ENCODE measurements around the gene GRHL3. TPM values are rescaled to one million over a fixed set of nuclear protein-coding genes. Genes with fewer than 3 reads are reported as not detected.

Gene GRHL3
- total RNA-seq, 2 donors from 2014 or later = 0.54 to 1.3 TPM

GRCh38 chr1:24385160-24385940 lies 66.2 kb downstream of the GRHL3 start:
- DNase-seq (ENCODE audit: low spot score) (no peak), ATAC-seq (ENCODE audit: insufficient number of reproducible peaks, low FRiP score, low read depth) (no peak)
- TF ChIP-seq, protein P1, sequence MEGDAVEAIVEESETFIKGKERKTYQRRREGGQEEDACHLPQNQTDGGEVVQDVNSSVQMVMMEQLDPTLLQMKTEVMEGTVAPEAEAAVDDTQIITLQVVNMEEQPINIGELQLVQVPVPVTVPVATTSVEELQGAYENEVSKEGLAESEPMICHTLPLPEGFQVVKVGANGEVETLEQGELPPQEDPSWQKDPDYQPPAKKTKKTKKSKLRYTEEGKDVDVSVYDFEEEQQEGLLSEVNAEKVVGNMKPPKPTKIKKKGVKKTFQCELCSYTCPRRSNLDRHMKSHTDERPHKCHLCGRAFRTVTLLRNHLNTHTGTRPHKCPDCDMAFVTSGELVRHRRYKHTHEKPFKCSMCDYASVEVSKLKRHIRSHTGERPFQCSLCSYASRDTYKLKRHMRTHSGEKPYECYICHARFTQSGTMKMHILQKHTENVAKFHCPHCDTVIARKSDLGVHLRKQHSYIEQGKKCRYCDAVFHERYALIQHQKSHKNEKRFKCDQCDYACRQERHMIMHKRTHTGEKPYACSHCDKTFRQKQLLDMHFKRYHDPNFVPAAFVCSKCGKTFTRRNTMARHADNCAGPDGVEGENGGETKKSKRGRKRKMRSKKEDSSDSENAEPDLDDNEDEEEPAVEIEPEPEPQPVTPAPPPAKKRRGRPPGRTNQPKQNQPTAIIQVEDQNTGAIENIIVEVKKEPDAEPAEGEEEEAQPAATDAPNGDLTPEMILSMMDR (IDR thresholded peaks at IDR 0.05) = no peak
- H3K9me3 ChIP-seq = no peaks in the 10 kb centered on the region
- H3K36me3 ChIP-seq = no peaks in the 10 kb centered on the region
- no peaks in the 10 kb centered on the region for H3K27me3 ChIP-seq (replicated peaks; ENCODE audit: insufficient read depth)
- no peak overlapping the region for H3K27ac ChIP-seq
- H3K4me3 ChIP-seq = no peak overlapping the region
- H3K4me1 ChIP-seq (ENCODE audit: control insufficient read depth in 1 of 2, low read depth in 2 of 2) = no peaks in the 10 kb centered on the region

DNA sequence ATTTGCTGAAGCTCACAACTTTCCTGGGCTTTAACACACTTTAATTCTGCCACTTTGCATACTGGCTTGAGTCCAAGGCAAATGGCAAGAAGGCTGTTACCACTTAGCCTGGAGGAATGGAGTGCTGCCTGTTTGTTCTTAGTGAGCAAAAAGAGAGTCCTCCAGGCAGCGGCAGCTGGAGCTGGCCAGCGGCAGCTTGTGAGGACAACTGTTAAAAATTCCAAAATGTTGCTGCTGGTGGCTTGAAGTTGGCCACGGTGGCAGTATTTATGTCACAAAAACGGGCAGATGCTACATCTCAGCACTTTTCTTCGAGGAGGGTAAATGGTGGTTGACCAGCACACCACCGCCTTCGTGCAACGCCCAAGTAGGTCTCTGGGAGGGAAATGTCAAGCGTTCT lies 67.1 kb downstream of the GRHL3 start:
- H3K4me3 ChIP-seq = no peak overlapping the region
- H3K27ac ChIP-seq = no peak overlapping the region
- no peaks in the 10 kb centered on the region for H3K36me3 ChIP-seq
- no peaks in the 10 kb centered on the region for H3K4me1 ChIP-seq (ENCODE audit: control insufficient read depth in 1 of 2, low read depth in 2 of 2)
- no peaks in the 10 kb centered on the region for H3K27me3 ChIP-seq (replicated peaks; ENCODE audit: insufficient read depth)
- ATAC-seq (ENCODE audit: insufficient number of reproducible peaks, low FRiP score, low read depth) (no peak), DNase-seq (ENCODE audit: low spot score) (no peak)
- TF ChIP-seq, protein P1 (IDR thresholded peaks at IDR 0.05) = no peak
- H3K9me3 ChIP-seq = no peaks in the 10 kb centered on the region

DNA sequence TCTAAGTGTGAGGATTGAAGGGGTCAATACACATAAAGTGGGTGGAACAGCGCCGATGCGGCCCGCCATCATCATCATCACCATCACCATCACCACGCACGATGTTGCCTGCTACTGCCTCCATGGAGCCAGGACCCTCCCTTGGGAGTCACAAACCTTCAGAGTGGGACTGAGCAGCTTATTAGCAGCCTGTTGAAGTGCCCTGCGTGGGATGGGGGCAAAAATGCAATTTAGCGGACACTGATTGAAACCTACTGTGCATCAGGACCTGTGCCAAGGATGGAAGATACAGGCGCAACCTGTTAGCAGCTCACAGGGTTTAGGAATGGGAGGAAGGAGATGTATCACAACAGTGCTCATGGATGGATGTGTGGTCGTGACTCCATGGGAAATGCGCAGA lies 67.8 kb downstream of the GRHL3 start:
- DNase-seq (ENCODE audit: low spot score) (no peak), ATAC-seq (ENCODE audit: insufficient number of reproducible peaks, low FRiP score, low read depth) (no peak)
- Histone ChIP-seq H3K27me3 (replicated peaks; ENCODE audit: insufficient read depth) (no peaks in the 10 kb centered on the region), H3K27ac (no peak overlapping the region), H3K36me3 (no peaks in the 10 kb centered on the region), H3K4me1 (ENCODE audit: control insufficient read depth in 1 of 2, low read depth in 2 of 2) (peaks cover 3 to 5% of the 10 kb centered on the region in 2 donors), H3K9me3 (no peaks in the 10 kb centered on the region), H3K4me3 (no peak overlapping the region)
- TF ChIP-seq, protein P1 (IDR thresholded peaks at IDR 0.05) = no peak

DNA sequence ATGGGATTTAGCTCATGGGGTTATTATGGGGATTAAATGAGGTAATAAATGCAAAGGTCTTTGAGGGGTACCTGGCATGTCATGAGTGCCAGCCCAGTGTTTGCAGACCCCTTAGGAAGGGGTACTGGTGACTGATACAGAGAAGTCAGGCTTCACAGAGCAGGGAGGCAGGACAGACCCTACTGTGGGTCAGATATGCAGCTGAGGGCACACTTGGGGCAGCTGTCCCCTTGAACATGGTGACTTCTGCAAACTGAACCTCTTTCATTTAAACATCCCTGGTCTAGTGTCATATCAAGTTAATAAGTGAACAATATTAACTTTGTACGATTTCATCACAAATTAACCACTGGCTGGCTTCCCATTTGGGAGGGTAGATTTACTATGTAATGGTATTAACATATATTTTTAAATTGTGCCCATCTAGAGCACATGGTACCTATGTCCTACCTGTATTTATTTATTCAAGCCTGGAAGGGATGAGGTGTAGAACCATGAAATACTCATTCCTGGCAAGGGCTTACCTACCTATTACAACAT lies 68.5 kb downstream of the GRHL3 start:
- TF ChIP-seq, protein P1 (IDR thresholded peaks at IDR 0.05) = no peak
- Histone ChIP-seq H3K36me3 (no peaks in the 10 kb centered on the region), H3K4me1 (ENCODE audit: control insufficient read depth in 1 of 2, low read depth in 2 of 2) (peaks cover 6% of the 10 kb centered on the region in 2 donors), H3K27me3 (replicated peaks; ENCODE audit: insufficient read depth) (no peaks in the 10 kb centered on the region), H3K4me3 (no peak overlapping the region), H3K9me3 (no peaks in the 10 kb centered on the region), H3K27ac (no peak overlapping the region)
- no peak for ATAC-seq (ENCODE audit: insufficient number of reproducible peaks, low FRiP score, low read depth)
- DNase-seq (ENCODE audit: low spot score) = no peak

GRCh38 chr1:24388331-24388885 lies 69.3 kb downstream of the GRHL3 start:
- Histone ChIP-seq H3K4me3 (no peak overlapping the region), H3K36me3 (no peaks in the 10 kb centered on the region), H3K27me3 (replicated peaks; ENCODE audit: insufficient read depth) (no peaks in the 10 kb centered on the region), H3K4me1 (ENCODE audit: control insufficient read depth in 1 of 2, low read depth in 2 of 2) (peaks cover 6% of the 10 kb centered on the region in 2 donors), H3K9me3 (no peaks in the 10 kb centered on the region), H3K27ac (no peak overlapping the region)
- ATAC-seq (ENCODE audit: insufficient number of reproducible peaks, low FRiP score, low read depth) (no peak), DNase-seq (ENCODE audit: low spot score) (no peak)
- TF ChIP-seq, protein P1 (IDR thresholded peaks at IDR 0.05) = no peak
